Brain microvascular endothelial cell (primary cell): ENCODE data around the gene NCCRP1.

Experiments used
- DNase-seq: peaks from one replicate; pipeline ENCODE4 v3.0.0-alpha.2; 2020
- H3K27ac ChIP-seq: fragments of 250-450 bp; sonication (Bioruptor Pico); 2 replicates; pipeline ENCODE4 v1.5.1; 2020; ENCODE audit warnings: mild to moderate bottlenecking, moderate library complexity
- H3K27me3 ChIP-seq: fragments of 250-450 bp; sonication (Bioruptor Pico); replicated peaks from 2 replicates; pipeline ENCODE4 v1.5.1; 2020; ENCODE audit warnings: mild to moderate bottlenecking
- H3K36me3 ChIP-seq: fragments of 250-450 bp; sonication (Bioruptor Pico); replicated peaks from 2 replicates; pipeline ENCODE4 v1.5.1; 2020; ENCODE audit warnings: mild to moderate bottlenecking
- H3K4me3 ChIP-seq: 2 replicates; pipeline ENCODE4 v1.5.1; 2011; ENCODE audit warnings: low read depth, mild to moderate bottlenecking, control low read depth, low read length, moderate library complexity
- in situ Hi-C: cut with HindIII; loops from 2 replicates; pipeline ENCODE4 v1.10.0; 2017; ENCODE audit warnings: low sequenced_read_pairs, low pct_ligation_motif_present
- TF ChIP-seq, protein P1 (sequence below): IDR thresholded peaks from 2 replicates; pipeline ENCODE4 v1.5.1; 2011; ENCODE audit warnings: low read depth, mild to moderate bottlenecking, moderate library complexity, low read length, control low read depth, inconsistent platforms; ENCODE audit errors: missing control alignments

The NCCRP1 gene

DNA sequence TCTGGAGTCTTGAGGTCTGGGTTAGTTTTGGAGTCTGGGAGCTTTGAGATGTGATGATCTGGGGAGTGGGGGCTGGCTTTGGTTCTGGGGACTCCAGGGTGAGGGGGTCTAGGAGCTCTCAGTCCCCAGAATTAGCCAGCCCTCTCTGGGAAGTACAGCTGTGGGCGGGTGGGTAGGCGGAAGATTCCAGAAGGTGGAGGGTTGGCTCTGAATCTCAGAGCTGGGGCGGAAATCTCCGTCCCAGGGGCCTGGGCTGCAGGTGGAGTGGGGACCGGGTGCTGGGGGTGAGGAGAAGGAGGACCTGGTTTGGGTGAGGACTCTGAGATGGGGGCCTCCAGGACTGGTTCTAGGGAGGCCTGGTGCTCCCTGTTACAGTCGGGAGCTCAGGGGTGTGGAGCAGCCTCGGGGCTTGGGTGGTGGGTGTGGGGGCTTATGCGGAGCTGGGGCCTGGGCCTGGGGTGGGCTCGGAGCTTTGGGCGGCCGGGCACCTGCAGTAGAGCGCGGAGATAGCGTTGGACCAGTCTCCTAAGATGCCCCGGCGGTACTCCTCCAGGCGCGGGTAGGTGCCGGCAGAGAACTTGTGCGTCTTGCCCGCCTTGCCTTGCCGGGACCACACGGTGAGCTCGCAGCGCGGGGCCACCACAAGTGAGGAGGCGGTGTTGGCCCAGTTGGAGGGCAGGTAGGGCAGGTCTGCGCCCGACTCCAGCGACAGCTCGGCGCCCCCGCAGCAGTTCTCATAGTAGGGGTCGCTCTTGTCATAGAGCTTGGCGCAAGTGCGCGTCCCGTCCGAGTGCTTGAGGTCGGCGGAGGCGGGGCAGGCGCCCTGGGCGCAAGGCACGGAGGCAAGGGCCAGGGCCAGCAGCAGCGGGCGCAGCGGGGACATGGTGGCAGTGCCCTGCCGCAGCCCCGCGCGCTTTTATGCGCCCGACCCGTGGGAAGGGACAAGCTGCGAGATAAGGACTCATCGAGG is 6.9 kb downstream of the NCCRP1 start, which contains the start of gene SYCN:
TSS of gene SYCN (minus strand) at position 892 of the 970 bp plus-strand sequence. CDS start at position 883, 9 bp downstream.
- H3K27me3 ChIP-seq = peaks cover 27% of the 10 kb centered on the region
- no peaks in the 10 kb centered on the region for H3K36me3 ChIP-seq
- no peak for DNase-seq
- in situ Hi-C loops = no loop called here
- H3K27ac ChIP-seq = no peak within 1 kb of the TSS
- no peak within 1 kb of the TSS for H3K4me3 ChIP-seq
- TF ChIP-seq, protein P1, sequence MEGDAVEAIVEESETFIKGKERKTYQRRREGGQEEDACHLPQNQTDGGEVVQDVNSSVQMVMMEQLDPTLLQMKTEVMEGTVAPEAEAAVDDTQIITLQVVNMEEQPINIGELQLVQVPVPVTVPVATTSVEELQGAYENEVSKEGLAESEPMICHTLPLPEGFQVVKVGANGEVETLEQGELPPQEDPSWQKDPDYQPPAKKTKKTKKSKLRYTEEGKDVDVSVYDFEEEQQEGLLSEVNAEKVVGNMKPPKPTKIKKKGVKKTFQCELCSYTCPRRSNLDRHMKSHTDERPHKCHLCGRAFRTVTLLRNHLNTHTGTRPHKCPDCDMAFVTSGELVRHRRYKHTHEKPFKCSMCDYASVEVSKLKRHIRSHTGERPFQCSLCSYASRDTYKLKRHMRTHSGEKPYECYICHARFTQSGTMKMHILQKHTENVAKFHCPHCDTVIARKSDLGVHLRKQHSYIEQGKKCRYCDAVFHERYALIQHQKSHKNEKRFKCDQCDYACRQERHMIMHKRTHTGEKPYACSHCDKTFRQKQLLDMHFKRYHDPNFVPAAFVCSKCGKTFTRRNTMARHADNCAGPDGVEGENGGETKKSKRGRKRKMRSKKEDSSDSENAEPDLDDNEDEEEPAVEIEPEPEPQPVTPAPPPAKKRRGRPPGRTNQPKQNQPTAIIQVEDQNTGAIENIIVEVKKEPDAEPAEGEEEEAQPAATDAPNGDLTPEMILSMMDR = no peak

- in situ Hi-C loops = no loop called here
- no peak for DNase-seq
- H3K36me3 ChIP-seq = no peaks in the 10 kb centered on the region
- no peak overlapping the region for H3K4me3 ChIP-seq
- TF ChIP-seq, protein P1 = no peak
- H3K27me3 ChIP-seq = peaks cover 23% of the 10 kb centered on the region
- no peak overlapping the region for H3K27ac ChIP-seq
Measured at GRCh38 chr19:39205449-39205764, 8.6 kb downstream of the NCCRP1 start.

DNA sequence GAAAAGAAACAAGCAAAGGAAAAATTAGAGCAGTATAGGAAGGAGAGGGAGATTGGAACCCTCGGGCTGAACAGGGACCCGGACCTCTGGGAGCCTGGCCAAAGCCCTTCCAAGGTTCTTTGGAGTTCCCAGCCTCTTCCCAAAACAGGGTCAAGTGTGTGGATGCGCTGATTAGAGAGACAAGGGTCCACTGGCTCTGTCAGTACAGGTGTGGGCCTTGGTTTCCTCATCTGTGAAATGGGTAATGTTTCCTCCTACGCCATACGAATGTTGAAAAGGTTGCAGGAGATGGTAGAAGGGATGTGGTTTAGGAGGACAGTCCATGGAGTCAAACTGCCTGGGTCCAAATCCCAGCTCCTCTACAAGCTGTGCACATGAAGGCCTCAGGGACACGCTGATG is 9.4 kb downstream of the NCCRP1 start:
- TF ChIP-seq, protein P1 = no peak
- H3K4me3 ChIP-seq = no peak overlapping the region
- H3K27ac ChIP-seq = no peak overlapping the region
- no peak for DNase-seq
- H3K36me3 ChIP-seq = no peaks in the 10 kb centered on the region
- in situ Hi-C loops = no loop called here
- peaks cover 23% of the 10 kb centered on the region for H3K27me3 ChIP-seq

DNA sequence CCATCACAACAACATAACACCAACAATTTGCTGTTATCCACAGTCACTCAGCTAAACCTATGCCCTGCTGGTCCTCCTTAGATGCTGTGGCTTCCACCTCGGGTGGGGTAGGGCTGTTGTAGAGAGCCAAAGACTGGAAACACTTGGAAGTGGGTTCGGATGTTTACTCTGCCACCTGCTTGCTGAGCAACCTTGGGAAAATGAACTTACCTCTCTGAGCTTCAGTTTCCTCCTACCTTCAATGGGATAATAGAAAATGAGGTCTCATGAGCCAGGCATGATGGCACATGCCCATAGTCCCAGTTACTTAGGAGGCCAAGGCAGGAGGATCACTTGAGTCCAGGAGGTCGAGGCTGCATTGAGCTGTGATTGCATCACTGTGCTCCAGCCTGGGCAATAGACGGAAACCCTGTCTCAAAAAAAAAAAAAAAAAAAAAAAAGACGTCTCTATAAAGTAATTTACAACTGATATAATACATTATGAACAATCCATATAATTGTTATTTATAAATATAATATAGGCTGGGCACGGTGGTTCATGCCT is 10.6 kb downstream of the NCCRP1 start:
- in situ Hi-C loops = no loop called here
- Histone ChIP-seq H3K36me3 (no peaks in the 10 kb centered on the region), H3K27ac (no peak overlapping the region), H3K4me3 (no peak overlapping the region), H3K27me3 (peaks cover 21% of the 10 kb centered on the region)
- TF ChIP-seq, protein P1 = no peak
- DNase-seq = no peak

- H3K27ac ChIP-seq = no peak overlapping the region
- TF ChIP-seq, protein P1 = no peak
- no peaks in the 10 kb centered on the region for H3K36me3 ChIP-seq
- in situ Hi-C loops = no loop called here
- DNase-seq = no peak
- H3K4me3 ChIP-seq = no peak overlapping the region
- peaks cover 15% of the 10 kb centered on the region for H3K27me3 ChIP-seq
Measured at GRCh38 chr19:39208175-39208795, 11.5 kb downstream of the NCCRP1 start.
